ENCODE measurements around the gene OXT.

Gene OXT

DNA sequence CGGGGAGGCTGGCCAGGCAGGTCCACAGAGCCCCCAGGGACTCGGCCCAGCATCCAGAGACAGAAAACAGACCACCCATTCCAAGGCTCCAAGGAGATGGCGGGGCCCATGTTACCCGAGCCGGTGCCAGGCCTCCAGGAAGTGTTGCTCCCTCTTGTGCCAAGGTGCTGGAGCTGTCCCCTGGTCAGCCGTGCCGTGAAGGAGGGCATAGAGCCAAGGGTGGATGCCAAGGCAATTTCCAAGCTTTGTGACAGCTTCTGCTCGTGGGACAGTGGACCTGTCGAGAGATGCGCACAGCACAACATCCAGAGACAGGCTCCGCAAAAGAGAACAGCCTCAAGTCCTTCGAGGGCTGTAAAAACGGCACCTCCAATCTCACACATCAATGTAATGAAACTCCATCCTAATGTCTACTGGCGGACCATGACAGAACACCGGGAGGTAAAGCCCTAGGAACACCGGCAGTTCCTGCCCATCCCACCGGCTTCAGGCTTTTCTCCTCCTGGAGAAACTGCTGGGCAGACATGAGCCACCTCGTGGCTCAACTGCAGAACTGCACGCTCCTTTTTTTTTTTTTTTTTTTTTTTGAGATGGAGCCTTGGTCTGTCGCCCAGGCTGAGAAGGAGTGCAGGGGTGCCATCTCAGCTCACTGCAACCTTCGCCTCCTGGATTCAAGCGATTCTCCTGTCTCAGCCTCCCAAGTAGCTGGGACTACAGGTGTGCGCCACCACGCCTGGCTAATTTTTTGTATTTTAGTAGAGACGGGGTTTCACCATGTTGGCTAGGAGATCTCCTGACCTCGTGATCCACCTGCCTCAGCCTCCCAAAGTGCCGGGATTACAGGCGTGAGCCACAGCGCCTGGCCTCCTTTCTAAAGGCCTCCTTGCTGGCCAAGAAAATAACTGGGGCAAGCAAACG is 44.0 kb downstream of the OXT start:
- DNase-seq: peak; percentile 85

DNA sequence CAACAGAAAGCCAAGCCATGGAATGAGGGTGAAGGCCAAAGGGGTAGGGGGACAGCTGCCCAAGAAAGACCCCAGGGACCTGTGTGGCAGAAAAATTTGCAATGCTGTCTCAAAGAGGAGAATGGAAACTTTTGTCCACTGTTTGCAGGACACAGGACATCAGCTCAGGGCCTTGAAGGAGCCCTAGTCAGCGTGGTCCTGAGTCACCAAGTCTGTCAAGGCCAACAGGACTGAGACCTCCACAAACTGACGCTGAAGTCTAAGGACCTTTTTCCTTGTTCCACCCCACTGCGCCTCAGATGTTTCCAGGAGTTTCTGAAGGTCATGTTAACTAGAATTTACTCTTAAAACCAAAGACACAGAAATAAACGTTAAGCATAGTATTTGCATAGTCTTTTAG is 44.9 kb downstream of the OXT start:
- DNase-seq: no peak

DNA sequence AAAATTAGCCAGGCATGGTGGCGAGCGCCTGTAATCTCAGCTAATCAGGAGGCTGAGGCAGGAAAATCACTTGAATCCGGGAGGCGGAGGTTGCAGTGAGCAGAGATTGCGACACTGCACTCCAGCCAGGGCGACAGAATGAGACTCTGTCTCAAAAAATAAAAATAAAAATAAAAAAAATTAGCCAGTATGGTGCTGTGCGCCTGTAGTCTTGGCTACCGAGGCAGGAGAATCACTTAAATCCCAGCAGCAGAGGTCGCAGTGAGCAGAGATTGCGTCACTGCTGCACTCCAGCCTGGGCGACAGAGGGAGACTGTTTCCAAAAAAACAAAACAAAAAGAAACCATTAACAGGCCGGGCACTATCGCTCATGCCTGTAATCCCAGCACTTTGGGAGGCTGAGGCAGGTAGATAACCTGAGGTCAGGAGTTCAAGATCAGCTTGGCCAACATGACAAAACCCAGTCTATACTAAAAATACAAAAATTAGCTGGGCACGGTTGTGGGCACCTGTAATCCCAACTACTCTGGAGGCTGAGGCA is 46.5 kb downstream of the OXT start:
- peak; percentile 59 for DNase-seq

DNA sequence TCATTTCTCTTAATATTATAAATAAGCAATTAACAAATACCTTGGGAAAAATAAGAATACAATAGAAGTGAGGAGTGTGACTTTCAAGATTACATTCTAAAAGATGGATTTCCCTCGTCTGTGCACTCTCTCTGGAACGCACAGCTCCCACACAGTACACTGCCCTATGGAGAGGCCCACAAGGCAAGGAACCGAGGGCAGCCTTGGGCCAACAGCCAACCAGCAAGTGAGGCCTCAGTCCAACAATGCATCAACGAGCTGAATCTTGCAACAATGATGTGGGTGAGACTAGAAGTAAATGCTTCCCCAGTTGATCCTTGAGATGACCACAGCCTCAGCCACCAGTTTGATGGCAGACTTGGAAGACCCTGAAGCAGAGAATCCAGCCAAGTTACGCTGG is 47.6 kb downstream of the OXT start:
- no peak for DNase-seq

DNA sequence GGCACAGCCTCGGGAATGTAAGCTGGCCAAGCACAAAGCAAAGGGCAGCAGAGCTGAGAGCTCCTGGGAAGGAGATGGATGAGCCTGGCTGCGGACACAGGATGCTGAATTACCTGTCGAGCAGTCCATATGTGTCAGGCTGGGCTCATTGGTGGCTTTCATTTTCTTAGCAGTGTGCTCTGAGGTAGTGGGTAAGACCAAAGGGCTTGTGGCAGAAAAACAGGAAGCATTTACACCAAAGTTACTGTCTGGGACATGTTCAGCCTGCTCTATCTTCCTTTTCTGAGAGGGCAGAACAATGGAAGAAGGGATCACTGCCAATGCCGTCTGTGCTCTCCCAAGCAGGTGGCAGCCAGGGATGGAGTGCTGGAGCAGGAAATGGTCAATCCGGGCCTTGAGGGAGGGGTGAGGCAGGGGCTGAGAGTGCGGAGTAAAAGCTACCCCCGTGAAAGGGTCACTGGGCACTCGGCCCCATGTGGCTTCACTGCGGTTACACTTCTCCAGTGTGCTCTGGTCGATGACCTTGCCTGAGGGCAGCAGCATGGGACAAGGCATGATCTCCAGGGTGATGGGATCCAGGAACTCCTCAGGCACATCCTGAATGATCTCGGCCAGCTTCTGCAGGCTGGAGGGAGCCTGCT is 50.0 kb downstream of the OXT start:
- DNase-seq: no peak

All from eye (tissue), 1 donor.